Sigmoid colon (tissue), 7 donors: ENCODE measurements around the gene DOCK3. TPM values are rescaled to one million over a fixed set of nuclear protein-coding genes. Genes with fewer than 3 reads are reported as not detected.
"Not testable (repeated sequence)": the region's sequence is repeated elsewhere in the genome, so short reads cannot be mapped to it uniquely, and the experiment has no call there.

Experiments
- DNase-seq: peaks from one replicate; pipeline ENCODE4 v3.0.0-alpha.2; 2019
- H3K27ac ChIP-seq, 4 donors: fragments of 200-600 bp; sonication (generic); one replicate each; pipeline ENCODE4 v1.5.1; 2016 to 2019; ENCODE audit warnings: mild to moderate bottlenecking in 1 of 4
- H3K27me3 ChIP-seq, 3 donors: fragments of 200-600 bp; sonication (generic); one replicate each; pipeline ENCODE4 v1.5.1; 2019; ENCODE audit warnings: mild to moderate bottlenecking in 1 of 3
- H3K36me3 ChIP-seq, 4 donors: fragments of 200-600 bp; sonication (generic); one replicate each; pipeline ENCODE4 v1.5.1; 2016 to 2019
- H3K4me1 ChIP-seq, 4 donors: fragments of 200-600 bp; sonication (generic); one replicate each; pipeline ENCODE4 v1.5.1; 2017 to 2019
- H3K4me3 ChIP-seq, 4 donors: fragments of 200-600 bp; sonication (generic); one replicate each; pipeline ENCODE4 v1.5.1; 2017 to 2019; ENCODE audit warnings: mild to moderate bottlenecking in 2 of 4, moderate library complexity in 1 of 4
- H3K9me3 ChIP-seq, 4 donors: fragments of 200-600 bp in 3 of 4; sonication (generic) in 3 of 4; one replicate each; pipeline versions ENCODE4 v1.5.1 to v1.6.1; 2013 to 2019
- CTCF ChIP-seq, 4 experiments: fragments of 450-650 bp in 3 of 4; fragments of 200-600 bp in 1 of 4; IDR thresholded peaks; one replicate each; pipeline ENCODE4 v1.5.1; 2016 to 2019; ENCODE audit warnings: antibody characterized with exemption in 4 of 4, mild to moderate bottlenecking in 3 of 4, moderate library complexity in 2 of 4
- EP300 ChIP-seq, 4 donors: sonication (generic); formaldehyde crosslinking; IDR thresholded peaks; one replicate each; pipeline ENCODE4 v1.6.1; 2017; ENCODE audit warnings: antibody characterized with exemption in 4 of 4
- POLR2A ChIP-seq, 2 donors: fragments of 450-650 bp; IDR thresholded peaks; one replicate each; pipeline ENCODE4 v1.6.1; 2016; ENCODE audit warnings: antibody characterized with exemption in 2 of 2, mild to moderate bottlenecking in 2 of 2, moderate library complexity in 2 of 2
- POLR2AphosphoS5 ChIP-seq, 4 donors: sonication (generic); formaldehyde crosslinking; IDR thresholded peaks; one replicate each; pipeline ENCODE4 v1.6.1; 2017; ENCODE audit warnings: antibody characterized with exemption in 4 of 4
- whole genome bisulfite sequencing, 2 donors: extraction: QIAGEN DNeasy Blood & Tissue Kit; methylation state at CpG; one replicate each; pipeline ENCODE4 v1.1.7; 2013; 5-methylcytosine and 5-hydroxymethylcytosine counted together
- intact Hi-C: fragments of 100-400 bp; cut with DNase I; formaldehyde crosslinking; loops from one replicate; pipeline ENCODE4 v1.15.1; 2023
- polyA plus RNA-seq, 3 donors: library from polyadenylated mRNA; stranded (reverse); fragments of 200-250 nt; gene quantifications; one replicate each; pipeline ENCODE4 v1.2.3, GENCODE V29; 2013
- total RNA-seq, 4 donors: library from RNA; depleted of rRNA; stranded (reverse); fragments of >200 nt; gene quantifications; one replicate each; pipeline ENCODE4 v1.1.0, GENCODE V29; 2016
- donor health status: healthy with polysubstance abuse.
- donor health status: Bipolar disorder and iron deficiency.
- donor health status: healthy.

DOCK3 gene
- total and polyA plus RNA-seq, 7 donors: 0.25 to 4.4 (median 3.3) TPM; not detected in 2

GRCh38 chr3:50953825-50954414, 279.2 kb downstream of the DOCK3 start:
- Histone ChIP-seq H3K4me1 (peaks cover 0 to 17% (median 0%) of the 10 kb centered on the region in 4 donors), H3K27ac (no peak overlapping the region), H3K27me3 (no peaks in the 10 kb centered on the region), H3K4me3 (no peak overlapping the region), H3K9me3 (no peaks in the 10 kb centered on the region), H3K36me3 (no peaks in the 10 kb centered on the region)
- TF ChIP-seq CTCF (IDR thresholded peaks at IDR 0.05): no peak
- no peak for TF ChIP-seq POLR2AphosphoS5 (IDR thresholded peaks at IDR 0.05)
- TF ChIP-seq EP300 (IDR thresholded peaks at IDR 0.05): no peak
- TF ChIP-seq POLR2A (IDR thresholded peaks at IDR 0.05): no peak
- intact Hi-C loops: no loop called here
- WGBS, 2 donors: 67 to 75% methylated on average over 5 of the region's 5 CpGs
- DNase-seq: no peak

GRCh38 chr3:50961386-50961785, 286.7 kb downstream of the DOCK3 start:
- 14 to 29% methylated on average over 1 of the region's 1 CpG for WGBS, 2 donors
- Histone ChIP-seq H3K27me3 (no peaks in the 10 kb centered on the region), H3K4me1 (peaks cover 0 to 10% (median 0%) of the 10 kb centered on the region in 4 donors), H3K36me3 (no peaks in the 10 kb centered on the region), H3K27ac (no peak overlapping the region), H3K4me3 (no peak overlapping the region), H3K9me3 (no peaks in the 10 kb centered on the region)
- intact Hi-C loops: no loop called here
- no peak for DNase-seq
- TF ChIP-seq CTCF (IDR thresholded peaks at IDR 0.05): no peak
- no peak for TF ChIP-seq POLR2A (IDR thresholded peaks at IDR 0.05)
- TF ChIP-seq POLR2AphosphoS5 (IDR thresholded peaks at IDR 0.05): no peak
- no peak for TF ChIP-seq EP300 (IDR thresholded peaks at IDR 0.05)

GRCh38 chr3:50971487-50971924, 296.8 kb downstream of the DOCK3 start:
- no peaks in the 10 kb centered on the region for H3K27me3 ChIP-seq
- intact Hi-C loops: no loop called here
- DNase-seq: no peak
- H3K4me3 ChIP-seq: no peak overlapping the region
- H3K27ac ChIP-seq: no peak overlapping the region
- no peak for TF ChIP-seq POLR2A (IDR thresholded peaks at IDR 0.05)
- TF ChIP-seq POLR2AphosphoS5 (IDR thresholded peaks at IDR 0.05): no peak
- TF ChIP-seq EP300 (IDR thresholded peaks at IDR 0.05): no peak
- TF ChIP-seq CTCF (IDR thresholded peaks at IDR 0.05): peak in 3 of 4 experiments; percentile 47 to 53 (median 53)
- H3K4me1 ChIP-seq: no peaks in the 10 kb centered on the region
- H3K36me3 ChIP-seq: no peaks in the 10 kb centered on the region
- peaks cover 0 to 7% (median 1%) of the 10 kb centered on the region in 4 donors for H3K9me3 ChIP-seq
- 3 to 4% methylated on average over 3 of the region's 3 CpGs for WGBS, 2 donors

GRCh38 chr3:50972029-50972428, 297.3 kb downstream of the DOCK3 start:
- no peaks in the 10 kb centered on the region for H3K36me3 ChIP-seq
- no peaks in the 10 kb centered on the region for H3K4me1 ChIP-seq
- intact Hi-C loops: no loop called here
- 94 to 96% methylated on average over 2 of the region's 2 CpGs for WGBS, 2 donors
- no peak overlapping the region for H3K27ac ChIP-seq
- TF ChIP-seq EP300 (IDR thresholded peaks at IDR 0.05) (no peak), POLR2AphosphoS5 (IDR thresholded peaks at IDR 0.05) (no peak), POLR2A (IDR thresholded peaks at IDR 0.05) (no peak), CTCF (IDR thresholded peaks at IDR 0.05) (no peak)
- no peak overlapping the region for H3K4me3 ChIP-seq
- H3K27me3 ChIP-seq: no peaks in the 10 kb centered on the region
- H3K9me3 ChIP-seq: peaks cover 0 to 7% (median 1%) of the 10 kb centered on the region in 4 donors
- no peak for DNase-seq

GRCh38 chr3:50978586-50978985, 303.9 kb downstream of the DOCK3 start:
- DNase-seq, H3K4me3 ChIP-seq, H3K9me3 ChIP-seq, H3K4me1 ChIP-seq, H3K36me3 ChIP-seq, H3K27me3 ChIP-seq, intact Hi-C loops, H3K27ac ChIP-seq: not testable (repeated sequence)
- WGBS, 2 donors: 79% methylated on average over 18 of the region's 18 CpGs
